NB4 (cell line): Measurements from ENCODE around the gene PEAK1.
A peak's percentile ranks its signal among the peaks of the same experiment; 100 is the strongest.

Experiments
- DNase-seq: peaks from one replicate; pipeline ENCODE4 v3.0.0; 2010; ENCODE audit warnings: low read depth
- H3K4me3 ChIP-seq: one replicate; pipeline ENCODE4 v1.5.1; 2011; ENCODE audit warnings: mild to moderate bottlenecking, low read depth, low read length, moderate library complexity
- MYC ChIP-seq: IDR thresholded peaks from 2 replicates; pipeline ENCODE4 v1.6.1; 2011; ENCODE audit warnings: low read depth, low read length
- POLR2A ChIP-seq: IDR thresholded peaks from 2 replicates; pipeline ENCODE4 v1.6.1; 2011; ENCODE audit warnings: mild to moderate bottlenecking; ENCODE audit not compliant: insufficient read length; ENCODE audit errors: extremely low read depth
- TF ChIP-seq, protein P1 (sequence below): IDR thresholded peaks from 2 replicates; pipeline ENCODE4 v1.6.1; 2011; ENCODE audit warnings: low read depth, low read length
- TF ChIP-seq, protein P2 (sequence below): IDR thresholded peaks from one replicate; pipeline ENCODE4 v1.5.1; 2012; ENCODE audit warnings: low read depth, low read length

Gene PEAK1

DNA sequence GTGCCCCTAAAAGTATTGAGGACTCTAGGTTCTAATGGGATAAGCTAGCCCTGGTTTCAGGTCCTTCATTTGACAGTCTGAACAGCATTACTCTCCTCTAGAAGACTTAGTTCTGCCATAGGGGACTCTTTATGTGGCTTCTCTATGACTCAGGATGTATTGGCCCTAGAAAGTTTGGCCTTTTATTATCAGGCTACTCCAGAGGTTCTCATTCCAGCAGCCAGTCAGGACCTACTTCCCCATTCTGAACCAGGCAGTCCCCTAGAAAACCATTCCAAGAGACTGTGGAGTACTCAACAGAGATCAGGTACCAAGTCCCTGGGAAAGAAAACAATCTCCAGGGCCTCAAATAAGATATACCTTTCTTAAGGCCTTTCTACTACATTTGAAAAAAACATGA is 191.1 kb downstream of the PEAK1 start:
- TF ChIP-seq MYC (no peak), POLR2A (no peak)
- TF ChIP-seq, protein P1, sequence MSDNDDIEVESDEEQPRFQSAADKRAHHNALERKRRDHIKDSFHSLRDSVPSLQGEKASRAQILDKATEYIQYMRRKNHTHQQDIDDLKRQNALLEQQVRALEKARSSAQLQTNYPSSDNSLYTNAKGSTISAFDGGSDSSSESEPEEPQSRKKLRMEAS, result no peak
- TF ChIP-seq, protein P2, sequence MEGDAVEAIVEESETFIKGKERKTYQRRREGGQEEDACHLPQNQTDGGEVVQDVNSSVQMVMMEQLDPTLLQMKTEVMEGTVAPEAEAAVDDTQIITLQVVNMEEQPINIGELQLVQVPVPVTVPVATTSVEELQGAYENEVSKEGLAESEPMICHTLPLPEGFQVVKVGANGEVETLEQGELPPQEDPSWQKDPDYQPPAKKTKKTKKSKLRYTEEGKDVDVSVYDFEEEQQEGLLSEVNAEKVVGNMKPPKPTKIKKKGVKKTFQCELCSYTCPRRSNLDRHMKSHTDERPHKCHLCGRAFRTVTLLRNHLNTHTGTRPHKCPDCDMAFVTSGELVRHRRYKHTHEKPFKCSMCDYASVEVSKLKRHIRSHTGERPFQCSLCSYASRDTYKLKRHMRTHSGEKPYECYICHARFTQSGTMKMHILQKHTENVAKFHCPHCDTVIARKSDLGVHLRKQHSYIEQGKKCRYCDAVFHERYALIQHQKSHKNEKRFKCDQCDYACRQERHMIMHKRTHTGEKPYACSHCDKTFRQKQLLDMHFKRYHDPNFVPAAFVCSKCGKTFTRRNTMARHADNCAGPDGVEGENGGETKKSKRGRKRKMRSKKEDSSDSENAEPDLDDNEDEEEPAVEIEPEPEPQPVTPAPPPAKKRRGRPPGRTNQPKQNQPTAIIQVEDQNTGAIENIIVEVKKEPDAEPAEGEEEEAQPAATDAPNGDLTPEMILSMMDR, result no peak
- peak; percentile 25 for DNase-seq
- no peak overlapping the region for H3K4me3 ChIP-seq

DNA sequence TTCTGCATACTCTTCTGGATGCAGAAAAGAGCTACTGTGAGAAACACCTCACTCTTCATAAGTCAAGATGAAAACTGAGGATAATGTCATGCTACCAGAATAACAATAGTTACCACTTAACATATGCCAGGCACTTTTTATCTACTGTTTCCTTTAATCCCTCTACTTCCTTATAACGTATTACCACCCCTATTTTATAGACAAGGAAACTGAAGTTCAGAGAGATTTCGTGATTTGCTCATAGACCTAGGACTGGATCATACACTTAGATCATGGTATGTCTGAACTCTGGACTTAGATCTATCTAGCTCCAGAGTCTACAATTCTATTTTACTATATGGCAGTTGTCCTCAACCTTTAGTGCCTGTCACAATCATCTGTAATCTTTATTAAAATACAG is 193.3 kb downstream of the PEAK1 start:
- H3K4me3 ChIP-seq, result no peak overlapping the region
- no peak for DNase-seq
- TF ChIP-seq, protein P2, result no peak
- TF ChIP-seq MYC, result no peak
- TF ChIP-seq, protein P1, result no peak
- TF ChIP-seq POLR2A, result no peak

DNA sequence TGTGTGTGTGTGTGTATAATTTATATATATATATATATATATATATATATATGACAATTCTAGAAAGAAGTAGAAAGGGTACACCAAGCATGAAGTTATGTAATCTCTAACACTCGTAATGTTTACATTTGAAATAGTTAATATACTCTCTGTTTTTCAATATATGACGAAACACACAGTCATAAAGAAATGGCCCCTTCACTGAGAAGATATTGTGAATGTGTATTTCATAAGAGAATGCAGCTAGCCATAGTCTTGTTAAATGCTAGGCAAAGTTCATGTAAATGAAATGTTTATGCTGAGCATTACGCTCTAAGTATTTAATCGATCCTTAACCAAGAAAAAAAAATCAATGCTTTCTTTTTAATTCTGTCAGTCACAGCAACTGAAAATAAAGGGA is 194.3 kb downstream of the PEAK1 start:
- H3K4me3 ChIP-seq, result no peak overlapping the region
- peak; percentile 12 for DNase-seq
- TF ChIP-seq, protein P1, result no peak
- TF ChIP-seq POLR2A, result no peak
- TF ChIP-seq, protein P2, result no peak

DNA sequence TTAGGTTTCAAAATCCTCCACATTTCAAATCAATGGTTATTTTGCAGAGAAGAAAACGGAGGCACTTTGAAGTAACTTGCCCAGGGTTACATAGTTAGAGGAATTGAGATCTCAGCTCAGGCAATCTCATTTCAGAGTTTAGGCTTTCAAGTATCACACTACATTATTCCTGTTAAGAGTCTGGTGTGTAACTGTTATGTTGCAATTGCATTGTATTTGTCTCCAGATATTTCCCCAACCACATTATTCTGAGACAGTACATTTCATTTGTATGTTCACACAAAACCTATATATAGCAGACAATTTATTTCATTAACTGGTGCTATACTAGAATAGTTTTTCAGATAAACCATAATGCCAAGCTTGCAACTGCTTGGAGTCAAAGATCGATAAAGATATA is 194.8 kb downstream of the PEAK1 start:
- DNase-seq, result peak; percentile 2
- H3K4me3 ChIP-seq, result no peak overlapping the region
- TF ChIP-seq POLR2A, result no peak
- TF ChIP-seq, protein P2, result no peak
- TF ChIP-seq, protein P1, result no peak
- TF ChIP-seq MYC, result no peak

DNA sequence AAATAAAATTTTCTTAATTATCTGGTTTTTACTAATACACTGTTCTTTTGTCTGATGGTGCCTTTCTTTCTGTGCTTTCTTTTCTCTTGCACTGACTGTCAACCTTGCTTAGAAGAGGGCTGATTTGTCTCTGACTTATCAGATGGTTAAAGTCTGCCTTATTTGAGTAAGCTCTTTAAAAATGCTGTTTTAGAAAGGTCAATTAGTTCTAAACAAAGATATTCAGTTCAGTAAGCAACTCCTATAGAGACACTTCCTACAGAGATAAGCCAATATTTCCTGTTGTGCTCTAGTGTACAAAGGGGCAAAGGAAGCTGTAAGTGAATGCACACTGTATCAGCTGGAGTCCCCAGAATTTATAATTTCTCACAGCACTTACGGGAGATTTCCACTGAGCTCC is 195.6 kb downstream of the PEAK1 start:
- TF ChIP-seq, protein P1, result no peak
- no peak for TF ChIP-seq POLR2A
- TF ChIP-seq, protein P2, result no peak
- no peak for TF ChIP-seq MYC
- no peak for DNase-seq
- no peak overlapping the region for H3K4me3 ChIP-seq

DNA sequence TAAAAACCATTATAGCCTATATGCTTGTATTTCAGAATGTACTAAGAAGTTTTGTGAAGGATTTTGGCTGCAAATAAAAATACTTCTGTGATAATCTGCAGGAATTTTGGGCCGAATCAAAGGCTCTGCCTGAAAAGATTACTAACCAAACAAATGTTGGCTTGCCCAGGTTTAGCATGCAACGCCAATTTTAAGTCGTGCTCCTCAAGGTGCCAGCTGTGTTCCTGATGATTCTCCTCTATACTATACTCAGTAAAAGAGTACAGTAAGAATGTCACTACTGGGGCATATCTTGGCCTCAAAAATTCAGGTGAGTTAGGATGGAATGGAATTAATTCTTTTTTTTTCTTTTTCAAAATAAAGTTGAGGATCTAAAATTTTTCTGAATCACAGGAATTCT is 198.2 kb downstream of the PEAK1 start:
- no peak for DNase-seq
- no peak overlapping the region for H3K4me3 ChIP-seq
- TF ChIP-seq, protein P1, result no peak
- TF ChIP-seq, protein P2, result no peak
- TF ChIP-seq POLR2A, result no peak
- no peak for TF ChIP-seq MYC
